A549 (cell line): Measurements from ENCODE around the gene INSM1. TPM values are rescaled to one million over a fixed set of nuclear protein-coding genes. Genes with fewer than 3 reads are reported as not detected.

Experiments used
- ATAC-seq, 2 experiments: fragments of 200-7000 bp in 1 of 2; fragments of >200 bp in 1 of 2; cut with Nextera tagmentation in 1 of 2; cut with Tn5 transposase in 1 of 2; 3 replicates each; pipeline versions ENCODE4 v1.8.0 to v1.9.1; 2018 to 2020; ENCODE audit warnings: mild to moderate bottlenecking in 1 of 2, moderate library complexity in 1 of 2
- CTCF ChIA-PET: fragments of 300-600 bp; sonication (Branson Sonifier 250); formaldehyde crosslinking; extraction: SDS; loops from one replicate; lab custom pipeline; 2021; ENCODE audit warnings: antibody characterized with exemption, inconsistent platforms; lab: Yijun Ruan, JAX
- POLR2A ChIA-PET: fragments of 350-600 bp; formaldehyde crosslinking; extraction: SDS; loops from one replicate; lab custom pipeline; 2021; ENCODE audit warnings: antibody characterized with exemption, inconsistent platforms; lab: Yijun Ruan, JAX
- DNase-seq, 2 experiments: peaks; one replicate each; pipeline versions ENCODE4 v3.0.0 to v3.0.0-alpha.2; 2011 to 2016; ENCODE audit warnings: low read depth in 1 of 2, low spot score in 1 of 2
- FAIRE-seq: peaks from 2 replicates; lab custom pipeline; 2011; peaks lifted over from hg19 to GRCh38; lab: Jason Lieb, UNC
- H3K27ac ChIP-seq, 2 experiments: fragments of >200 bp; sonication (Bioruptor Twin); formaldehyde crosslinking; 3 replicates each; pipeline ENCODE4 v1.5.1; 2016 to 2017
- H3K4me1 ChIP-seq: fragments of >200 bp; sonication (Bioruptor Twin); formaldehyde crosslinking; 3 replicates; pipeline ENCODE4 v1.6.1; 2016
- H3K4me2 ChIP-seq: fragments of >200 bp; sonication (Bioruptor Twin); formaldehyde crosslinking; 3 replicates; pipeline ENCODE4 v1.6.1; 2016
- H3K4me3 ChIP-seq: fragments of >200 bp; sonication (Bioruptor Twin); formaldehyde crosslinking; 3 replicates; pipeline ENCODE4 v1.5.1; 2016
- H3K9me3 ChIP-seq: fragments of >200 bp; sonication (Bioruptor Twin); formaldehyde crosslinking; 3 replicates; pipeline ENCODE4 v1.6.1; 2016
- ATOH8 ChIP-seq: fragments of 250-450 bp; sonication (Bioruptor Pico); IDR thresholded peaks from 2 replicates; pipeline ENCODE4 v1.5.0; 2020; ENCODE audit warnings: low read depth, mild to moderate bottlenecking, moderate library complexity
- CTCF ChIP-seq: fragments of >200 bp; sonication (Bioruptor Twin); formaldehyde crosslinking; IDR thresholded peaks from 3 replicates; pipeline ENCODE4 v1.5.1; 2016
- EHMT2 ChIP-seq: fragments of 200-600 bp; sonication (generic); IDR thresholded peaks from 2 replicates; pipeline ENCODE4 v1.6.1; 2016; ENCODE audit warnings: antibody characterized with exemption, low read depth, mild to moderate bottlenecking, moderate library complexity
- ELK1 ChIP-seq: fragments of 150-350 bp; IDR thresholded peaks from 2 replicates; pipeline ENCODE4 v1.6.1; 2014; ENCODE audit warnings: low read depth, mild to moderate bottlenecking, low read length
- EP300 ChIP-seq, 2 experiments: fragments of >200 bp; sonication (Bioruptor Twin); formaldehyde crosslinking; IDR thresholded peaks; 2 replicates in 1 of 2; 3 replicates in 1 of 2; pipeline ENCODE4 v1.6.1; 2016 to 2017
- ESRRA ChIP-seq: fragments of 150-350 bp; IDR thresholded peaks from 2 replicates; pipeline ENCODE4 v1.6.1; 2014; ENCODE audit warnings: mild to moderate bottlenecking, low read length, borderline replicate concordance
- FOSB ChIP-seq: fragments of 250-450 bp; sonication (Bioruptor Pico); IDR thresholded peaks from 2 replicates; pipeline ENCODE4 v1.5.0; 2020; ENCODE audit warnings: mild to moderate bottlenecking, moderate library complexity
- GATA3 ChIP-seq: IDR thresholded peaks from 2 replicates; pipeline ENCODE4 v1.6.1; 2012; ENCODE audit warnings: borderline replicate concordance
- HDAC2 ChIP-seq: fragments of 200-600 bp; sonication (generic); IDR thresholded peaks from 2 replicates; pipeline ENCODE4 v1.6.1; 2016
- HEYL ChIP-seq: fragments of 250-450 bp; sonication (Bioruptor Pico); IDR thresholded peaks from 2 replicates; pipeline ENCODE4 v1.8.0; 2021; ENCODE audit warnings: mild to moderate bottlenecking, moderate library complexity
- HOXA7 ChIP-seq: fragments of 250-450 bp; sonication (Bioruptor Pico); IDR thresholded peaks from 2 replicates; pipeline ENCODE4 v1.5.0; 2020; ENCODE audit warnings: mild to moderate bottlenecking, moderate library complexity
- HOXB5 ChIP-seq: fragments of 250-450 bp; sonication (Bioruptor Pico); IDR thresholded peaks from 2 replicates; pipeline ENCODE4 v1.5.0; 2020; ENCODE audit warnings: mild to moderate bottlenecking, moderate library complexity
- MAFK ChIP-seq: fragments of 450-650 bp; IDR thresholded peaks from 2 replicates; pipeline ENCODE4 v1.6.1; 2014; ENCODE audit not compliant: partially characterized antibody
- MAX ChIP-seq: IDR thresholded peaks from 2 replicates; pipeline ENCODE4 v1.6.1; 2012
- MYC ChIP-seq: IDR thresholded peaks from 2 replicates; pipeline ENCODE4 v1.6.1; 2012; ENCODE audit warnings: mild to moderate bottlenecking, inconsistent platforms, low read length, improper control_type of control experiment, borderline replicate concordance
- PHF8 ChIP-seq: fragments of 200-600 bp; sonication (generic); IDR thresholded peaks from 2 replicates; pipeline ENCODE4 v1.6.1; 2016; ENCODE audit warnings: low read depth, mild to moderate bottlenecking, antibody characterized with exemption, moderate library complexity, borderline replicate concordance
- RCOR1 ChIP-seq: fragments of 150-350 bp; IDR thresholded peaks from 2 replicates; pipeline ENCODE4 v1.6.1; 2014; ENCODE audit warnings: antibody characterized with exemption, low read length, low read depth
- REST ChIP-seq: fragments of 200-600 bp; sonication (generic); IDR thresholded peaks from 2 replicates; pipeline ENCODE4 v1.6.1; 2016; ENCODE audit warnings: antibody characterized with exemption, mild to moderate bottlenecking, moderate library complexity
- SMC3 ChIP-seq: fragments of >200 bp; sonication (Bioruptor Twin); formaldehyde crosslinking; IDR thresholded peaks from 3 replicates; pipeline ENCODE4 v1.6.1; 2018; ENCODE audit warnings: inconsistent platforms
- TFCP2L1 ChIP-seq: fragments of 250-450 bp; sonication (Bioruptor Pico); IDR thresholded peaks from 2 replicates; pipeline ENCODE4 v1.5.0; 2021; ENCODE audit warnings: mild to moderate bottlenecking
- ZC3H11A ChIP-seq: fragments of 450-650 bp; IDR thresholded peaks from 2 replicates; pipeline ENCODE4 v1.6.1; 2014; ENCODE audit warnings: antibody characterized with exemption, mild to moderate bottlenecking
- ZFP36 ChIP-seq: fragments of 450-650 bp; IDR thresholded peaks from 2 replicates; pipeline ENCODE4 v1.6.1; 2014; ENCODE audit warnings: borderline replicate concordance; ENCODE audit not compliant: partially characterized antibody
- ZSCAN20 ChIP-seq: fragments of 250-450 bp; sonication (Bioruptor Pico); IDR thresholded peaks from 2 replicates; pipeline ENCODE4 v1.8.0; 2022; ENCODE audit warnings: mild to moderate bottlenecking, moderate library complexity
- WGBS: methylation state at CpG from one replicate; pipeline ENCODE4 v1.1.6; 2017; ENCODE audit errors: missing lambda C conversion rate; 5-methylcytosine and 5-hydroxymethylcytosine counted together
- polyA plus RNA-seq, 4 experiments: library from polyadenylated mRNA; depleted of rRNA in 3 of 4; stranded (reverse); fragments of >200 nt; fragmentation: RNase III in 1 of 4; extraction: RNeasy Plus Mini Kit Qiagen cat#74134 plus additional on column Dnase treatment in 1 of 4; gene quantifications; 2 replicates in 3 of 4; 3 replicates in 1 of 4; pipeline ENCODE4 v1.2.3, GENCODE V29; 2011 to 2017

Gene INSM1
- polyA plus RNA-seq, 2 of the 4 experiments (the other 2 are of a cell fraction), result not detected

- DNase-seq, result peak in 1 of 2 experiments; percentile 6
- ChIA-PET POLR2A (no interaction called here), CTCF (interaction anchor here (1.5 kb wide), 1 partner anchor 497 kb away, joined by 3 read pairs; no protein-coding TSS in a partner anchor)
- Histone ChIP-seq H3K27ac (no peak overlapping the region), H3K4me2 (no peak overlapping the region), H3K9me3 (no peaks in the 10 kb centered on the region), H3K4me1 (no peaks in the 10 kb centered on the region), H3K4me3 (no peak overlapping the region)
- ATAC-seq, result peak in 1 of 2 experiments; percentile 64; a peak in 2 of 6 replicates
- 40% methylated on average over 6 of the region's 6 CpGs for WGBS
- TF ChIP-seq PHF8 (no peak), MYC (no peak), REST (no peak), HOXA7 (no peak), HEYL (CRISPR knock-in tag) (no peak), MAX (no peak), RCOR1 (no peak), ZC3H11A (no peak)
- FAIRE-seq, result no peak
These were observed 40.2 kb upstream of the INSM1 start for GRCh38 chr20:20327746-20328145.

- ATAC-seq (no peak), FAIRE-seq (no peak), DNase-seq (no peak)
- Histone ChIP-seq H3K4me2 (no peak overlapping the region), H3K9me3 (no peaks in the 10 kb centered on the region), H3K27ac (no peak overlapping the region), H3K4me3 (no peak overlapping the region), H3K4me1 (no peaks in the 10 kb centered on the region)
- ChIA-PET CTCF (interaction anchor here (1.5 kb wide), 1 partner anchor 495 kb away, joined by 3 read pairs; no protein-coding TSS in a partner anchor), POLR2A (no interaction called here)
- WGBS, result 52% methylated on average over 13 of the region's 13 CpGs
- TF ChIP-seq FOSB (no peak), ZSCAN20 (no peak), ZC3H11A (no peak), SMC3 (no peak), PHF8 (no peak), ATOH8 (no peak), CTCF (no peak), GATA3 (no peak), EHMT2 (no peak), HEYL (CRISPR knock-in tag) (no peak), RCOR1 (no peak), ESRRA (no peak), EP300 (IDR thresholded peaks at IDR 0.05) (no peak), HOXB5 (no peak), ZFP36 (no peak), ELK1 (no peak), MAFK (no peak), HDAC2 (no peak), TFCP2L1 (no peak)
These were observed 38.3 kb upstream of the INSM1 start for GRCh38 chr20:20329564-20329963.
